ENCODE measurements around the gene NR3C1. TPM values are rescaled to one million over a fixed set of nuclear protein-coding genes. Genes with fewer than 3 reads are reported as not detected.

Gene NR3C1
- polyA plus RNA-seq, 6 donors from 2014 or later, result 87.7 to 150 (median 106) TPM

DNA sequence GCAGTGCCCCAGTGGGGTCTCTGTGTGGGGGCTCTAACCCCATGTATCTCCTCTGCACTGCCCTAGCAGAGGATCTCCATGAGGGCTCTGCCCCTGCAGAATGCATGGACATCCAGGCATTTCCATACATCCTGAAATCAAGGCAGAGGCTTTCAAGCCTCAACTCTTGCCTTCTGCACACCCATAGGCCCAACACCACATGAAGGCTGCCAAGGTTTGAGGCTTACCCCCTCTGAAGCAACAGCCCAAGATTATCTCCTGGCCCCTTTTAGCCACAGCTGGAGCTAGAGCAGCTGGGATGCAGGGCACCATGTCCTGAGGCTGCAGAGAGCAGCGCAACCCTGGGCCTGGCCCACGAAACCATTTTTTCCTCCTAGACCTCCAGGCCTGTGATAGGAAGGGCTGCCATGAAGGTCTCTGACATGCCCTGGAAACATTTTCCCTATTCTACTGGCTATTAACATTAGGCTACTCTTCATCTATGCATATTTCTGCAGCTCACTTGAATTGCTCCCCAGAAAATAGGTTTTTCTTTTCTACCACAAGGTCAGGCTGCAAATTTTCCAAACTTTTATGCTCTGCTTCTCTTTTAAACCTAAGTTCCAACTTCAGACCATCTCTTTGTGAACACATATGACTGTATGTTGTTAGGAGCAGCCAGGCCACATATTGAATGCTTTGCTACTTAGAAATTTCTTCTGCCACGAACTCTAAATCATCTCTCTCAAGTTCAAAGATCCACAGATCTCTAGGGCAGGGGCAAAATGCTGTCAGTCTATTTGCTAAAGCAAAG is 18.4 kb downstream of the NR3C1 start:
- H3K4me1 Mint-ChIP-seq, result peaks cover 60 to 78% (median 75%) of the 10 kb centered on the region in 3 donors
- ATAC-seq (ENCODE audit: low read depth in 2 of 2) (no peak), DNase-seq (no peak)
- peaks cover 48 to 54% of the 10 kb centered on the region in 2 donors for H3K36me3 Mint-ChIP-seq
- peak overlapping the region in 2 of 6 donors; percentile 6 to 58 for H3K27ac Mint-ChIP-seq
- H3K9me3 Mint-ChIP-seq, result peaks cover 12 to 36% (median 25%) of the 10 kb centered on the region in 7 donors
- H3K4me3 Mint-ChIP-seq, result peak overlapping the region in 4 of 8 donors; percentile 4 to 59 (median 14)
- H3K27me3 Mint-ChIP-seq, result no peaks in the 10 kb centered on the region

DNA sequence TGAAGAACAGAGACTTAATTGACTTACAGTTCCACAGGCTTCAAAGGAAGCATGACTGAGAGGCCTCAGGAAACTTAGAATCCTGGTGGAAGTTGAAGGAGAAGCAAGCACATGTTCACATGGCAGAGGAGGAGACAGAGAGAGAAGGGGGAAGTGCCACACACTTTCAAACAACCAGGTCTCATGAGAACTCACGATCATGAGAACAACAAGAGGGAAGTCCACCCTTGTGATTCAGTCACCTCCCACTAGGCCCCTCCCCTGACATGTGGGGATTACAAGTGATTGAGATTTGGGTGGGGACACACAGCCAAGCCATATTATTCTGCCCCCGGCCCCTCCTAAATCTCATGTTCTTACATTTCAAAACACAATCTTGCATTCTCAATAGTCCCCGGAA is 19.5 kb downstream of the NR3C1 start:
- ATAC-seq (ENCODE audit: low read depth in 2 of 2) (peak; percentile 42 to 47), DNase-seq (no peak)
- Mint-ChIP-seq H3K27ac (peak overlapping the region in 2 of 6 donors; percentile 64 to 86), H3K4me1 (peaks cover 67 to 79% (median 79%) of the 10 kb centered on the region in 3 donors), H3K4me3 (peak overlapping the region in 2 of 8 donors; percentile 21 to 36), H3K9me3 (peaks cover 12 to 36% (median 25%) of the 10 kb centered on the region in 7 donors), H3K36me3 (peaks cover 41 to 49% of the 10 kb centered on the region in 2 donors), H3K27me3 (no peaks in the 10 kb centered on the region)

- Mint-ChIP-seq H3K4me3 (no peak overlapping the region), H3K4me1 (peaks cover 57 to 89% (median 83%) of the 10 kb centered on the region in 3 donors), H3K9me3 (peaks cover 0 to 8% (median 4%) of the 10 kb centered on the region in 7 donors), H3K36me3 (peaks cover 12 to 13% of the 10 kb centered on the region in 2 donors), H3K27ac (peak overlapping the region in 3 of 6 donors; percentile 19 to 54 (median 26)), H3K27me3 (no peaks in the 10 kb centered on the region)
- no peak for ATAC-seq (ENCODE audit: low read depth in 2 of 2)
- DNase-seq, result no peak
These were observed 23.9 kb downstream of the NR3C1 start for GRCh38 chr5:143379606-143380005.

GRCh38 chr5:143376911-143377813 is 26.3 kb downstream of the NR3C1 start:
- peak overlapping the region in 2 of 8 donors; percentile 2 to 60 for H3K4me3 Mint-ChIP-seq
- no peak for DNase-seq
- no peak for ATAC-seq (ENCODE audit: low read depth in 2 of 2)

GRCh38 chr5:143376195-143376779 is 27.2 kb downstream of the NR3C1 start:
- Mint-ChIP-seq H3K27ac (peak overlapping the region in 3 of 6 donors; percentile 27 to 85 (median 66)), H3K27me3 (no peaks in the 10 kb centered on the region), H3K9me3 (no peaks in the 10 kb centered on the region), H3K4me3 (no peak overlapping the region), H3K36me3 (peaks cover 0 to 8% of the 10 kb centered on the region in 2 donors), H3K4me1 (peaks cover 54 to 89% (median 73%) of the 10 kb centered on the region in 3 donors)
- DNase-seq, result no peak
- no peak for ATAC-seq (ENCODE audit: low read depth in 2 of 2)

More at GRCh38 chr5:143376911-143377813, 26.3 kb downstream of the NR3C1 start:
- Mint-ChIP-seq H3K9me3 (no peaks in the 10 kb centered on the region), H3K36me3 (no peaks in the 10 kb centered on the region), H3K27ac (peak overlapping the region in 5 of 6 donors; percentile 15 to 85 (median 44)), H3K4me1 (peaks cover 54 to 89% (median 72%) of the 10 kb centered on the region in 3 donors), H3K27me3 (no peaks in the 10 kb centered on the region)

GRCh38 chr5:143374496-143375217 is 28.8 kb downstream of the NR3C1 start:
- no peak for ATAC-seq (ENCODE audit: low read depth in 2 of 2)
- H3K4me1 Mint-ChIP-seq, result peaks cover 43 to 81% (median 73%) of the 10 kb centered on the region in 3 donors
- peaks cover 0 to 10% of the 10 kb centered on the region in 2 donors for H3K36me3 Mint-ChIP-seq
- no peak overlapping the region for H3K4me3 Mint-ChIP-seq
- no peak for DNase-seq
- no peaks in the 10 kb centered on the region for H3K9me3 Mint-ChIP-seq
- peak overlapping the region in 2 of 6 donors; percentile 47 to 49 for H3K27ac Mint-ChIP-seq
- H3K27me3 Mint-ChIP-seq, result no peaks in the 10 kb centered on the region

DNA sequence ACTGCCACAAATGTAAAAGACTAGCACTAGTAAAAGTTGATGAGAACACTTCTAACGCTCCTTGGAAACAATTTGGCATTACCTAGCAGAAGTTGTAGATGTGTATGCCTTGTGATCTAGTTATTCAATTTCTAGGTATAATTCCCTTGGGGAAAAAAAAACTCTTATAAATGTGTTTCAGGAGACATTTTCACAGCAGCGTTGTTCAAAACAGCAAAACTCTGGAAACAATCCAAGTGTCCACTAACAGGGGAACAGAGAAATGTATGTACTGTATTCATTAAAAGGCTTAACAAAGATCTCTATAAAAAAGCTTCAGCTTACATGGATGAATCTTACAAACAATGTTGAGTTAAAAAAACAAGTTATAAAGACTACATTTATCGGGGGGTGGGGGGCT is 30.4 kb downstream of the NR3C1 start:
- ATAC-seq (ENCODE audit: low read depth in 2 of 2) (no peak), DNase-seq (no peak)
- no peaks in the 10 kb centered on the region for H3K9me3 Mint-ChIP-seq
- peak overlapping the region in 1 of 6 donors; percentile 6 for H3K27ac Mint-ChIP-seq
- H3K4me3 Mint-ChIP-seq, result no peak overlapping the region
- peaks cover 7 to 10% of the 10 kb centered on the region in 2 donors for H3K36me3 Mint-ChIP-seq
- H3K4me1 Mint-ChIP-seq, result peaks cover 38 to 81% (median 74%) of the 10 kb centered on the region in 3 donors
- H3K27me3 Mint-ChIP-seq, result no peaks in the 10 kb centered on the region

GRCh38 chr5:143372187-143372829 is 31.2 kb downstream of the NR3C1 start:
- Mint-ChIP-seq H3K4me1 (peaks cover 33 to 80% (median 69%) of the 10 kb centered on the region in 3 donors), H3K27ac (no peak overlapping the region), H3K9me3 (no peaks in the 10 kb centered on the region), H3K4me3 (no peak overlapping the region), H3K36me3 (peaks cover 7 to 10% of the 10 kb centered on the region in 2 donors), H3K27me3 (no peaks in the 10 kb centered on the region)
- no peak for DNase-seq
- ATAC-seq (ENCODE audit: low read depth in 2 of 2), result no peak

- DNase-seq (no peak), ATAC-seq (ENCODE audit: low read depth in 2 of 2) (no peak)
- peaks cover 0 to 6% (median 0%) of the 10 kb centered on the region in 7 donors for H3K9me3 Mint-ChIP-seq
- H3K27me3 Mint-ChIP-seq, result no peaks in the 10 kb centered on the region
- H3K4me3 Mint-ChIP-seq, result no peak overlapping the region
- peak overlapping the region in 3 of 6 donors; percentile 5 to 48 (median 16) for H3K27ac Mint-ChIP-seq
- peaks cover 11 to 16% of the 10 kb centered on the region in 2 donors for H3K36me3 Mint-ChIP-seq
- H3K4me1 Mint-ChIP-seq, result peaks cover 34 to 80% (median 69%) of the 10 kb centered on the region in 3 donors
These were observed 33.0 kb downstream of the NR3C1 start for GRCh38 chr5:143370440-143370839.

- peaks cover 0 to 32% (median 13%) of the 10 kb centered on the region in 7 donors for H3K9me3 Mint-ChIP-seq
- DNase-seq (no peak), ATAC-seq (ENCODE audit: low read depth in 2 of 2) (no peak)
- H3K27ac Mint-ChIP-seq, result peak overlapping the region in 2 of 6 donors; percentile 26 to 51
- H3K4me1 Mint-ChIP-seq, result peaks cover 54 to 91% (median 82%) of the 10 kb centered on the region in 3 donors
- H3K36me3 Mint-ChIP-seq, result peaks cover 29 to 30% of the 10 kb centered on the region in 2 donors
- peak overlapping the region in 1 of 8 donors; percentile 1 for H3K4me3 Mint-ChIP-seq
- H3K27me3 Mint-ChIP-seq, result no peaks in the 10 kb centered on the region
These were observed 39.4 kb downstream of the NR3C1 start for GRCh38 chr5:143364061-143364460.

GRCh38 chr5:143362664-143363227 is 40.7 kb downstream of the NR3C1 start:
- no peaks in the 10 kb centered on the region for H3K27me3 Mint-ChIP-seq
- DNase-seq (no peak), ATAC-seq (ENCODE audit: low read depth in 2 of 2) (no peak)
- H3K4me3 Mint-ChIP-seq, result peak overlapping the region in 6 of 8 donors; percentile 29 to 74 (median 60)
- peaks cover 0 to 32% (median 13%) of the 10 kb centered on the region in 7 donors for H3K9me3 Mint-ChIP-seq
- peaks cover 58 to 88% (median 84%) of the 10 kb centered on the region in 3 donors for H3K4me1 Mint-ChIP-seq
- peaks cover 25 to 29% of the 10 kb centered on the region in 2 donors for H3K36me3 Mint-ChIP-seq
- H3K27ac Mint-ChIP-seq, result peak overlapping the region in 5 of 6 donors; percentile 13 to 90 (median 78)

Measured in naive B cell (primary cell).